Astrocyte of the hippocampus (primary cell): ENCODE measurements around the gene LONRF2.
"Not testable (repeated sequence)": the region's sequence is repeated elsewhere in the genome, so short reads cannot be mapped to it uniquely, and the experiment has no call there.

Experiments
- DNase-seq: peaks from one replicate; pipeline ENCODE4 v3.0.0; 2011; ENCODE audit warnings: low read depth, low spot score

The LONRF2 gene

GRCh38 chr2:100254646-100255210, 67.6 kb downstream of the LONRF2 start:
- DNase-seq = no peak

DNA sequence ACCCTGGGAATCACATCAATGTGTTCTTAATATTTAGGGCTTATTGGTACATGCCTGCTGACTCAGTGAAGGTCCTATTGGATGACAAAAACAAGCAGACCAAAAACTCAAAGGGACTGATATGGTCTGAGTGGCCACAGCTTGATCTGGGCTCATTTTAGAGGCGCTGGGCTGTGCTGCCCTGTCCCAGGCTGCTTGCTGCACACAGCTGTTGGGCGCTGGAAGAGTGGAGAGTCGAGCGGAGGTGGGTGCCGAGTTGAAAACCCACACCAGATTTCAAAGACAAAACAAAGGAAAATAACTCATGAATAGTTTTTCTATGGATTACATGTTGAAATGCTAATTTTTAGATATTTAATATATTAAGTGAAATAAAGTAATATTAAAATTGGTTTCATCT, 68.5 kb downstream of the LONRF2 start:
- no peak for DNase-seq

DNA sequence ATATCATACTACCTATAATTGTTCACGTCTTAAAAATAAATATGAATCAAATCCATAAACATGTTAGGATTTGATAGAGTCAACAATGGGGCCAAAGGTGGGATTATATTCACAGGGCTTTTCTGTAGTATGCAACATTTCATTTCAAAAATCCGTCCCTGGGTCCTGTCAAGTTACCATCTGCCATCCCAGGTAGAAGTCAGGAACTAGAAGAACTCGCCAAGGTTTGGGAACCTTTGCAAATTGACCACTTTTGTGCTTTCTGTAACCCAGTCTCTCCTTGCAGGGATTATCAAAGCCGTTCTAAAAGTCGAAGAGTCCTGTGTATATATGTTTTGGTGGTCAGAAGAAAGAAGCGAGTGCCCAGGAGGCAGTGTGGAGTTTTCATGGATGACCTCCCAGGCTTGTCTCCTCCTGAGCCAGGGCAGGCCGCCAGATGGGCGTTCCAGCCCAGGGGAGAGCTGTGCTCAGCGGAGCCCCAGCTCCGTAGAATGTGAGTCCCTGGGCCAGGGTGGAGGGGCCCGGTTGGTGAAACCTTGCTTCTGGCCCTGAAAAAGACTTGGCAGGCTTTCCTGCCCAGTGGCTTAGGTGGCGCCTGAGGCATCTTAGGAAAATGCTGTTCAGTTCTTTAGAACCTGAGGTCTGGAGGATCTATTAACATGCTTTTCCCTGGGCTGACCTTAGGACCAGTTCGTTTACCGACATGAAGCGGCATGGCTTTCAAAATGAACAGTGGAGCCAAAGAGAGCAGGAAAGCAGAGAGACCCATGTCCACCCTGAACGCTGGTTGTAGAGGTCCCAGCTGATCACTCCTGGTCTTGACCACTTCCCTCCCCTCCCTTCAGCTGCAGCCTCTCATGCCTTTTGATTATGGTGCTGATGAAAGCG, 69.2 kb downstream of the LONRF2 start:
- peak; percentile 55 for DNase-seq

GRCh38 chr2:100250645-100251044, 71.7 kb downstream of the LONRF2 start:
- no peak for DNase-seq

DNA sequence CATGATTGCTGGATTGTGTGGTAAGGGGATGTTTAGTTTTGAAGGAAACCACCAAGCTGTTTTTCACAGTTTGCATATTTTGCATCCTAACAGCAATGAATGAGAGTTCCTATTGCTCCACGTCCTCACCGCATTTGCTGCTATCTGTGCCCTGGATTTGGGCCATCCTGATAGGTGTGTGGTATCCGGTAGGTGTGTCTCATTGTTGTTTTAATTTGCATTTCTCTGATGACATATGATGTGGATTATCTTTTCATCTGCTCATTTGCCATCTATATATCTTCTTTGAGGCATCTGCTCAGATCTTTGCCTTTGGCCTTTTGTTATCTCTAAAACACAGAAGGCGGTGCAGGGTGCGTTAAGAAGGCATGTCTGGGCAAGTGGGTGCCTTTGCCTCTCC, 73.3 kb downstream of the LONRF2 start:
- no peak for DNase-seq

GRCh38 chr2:100248556-100248955, 73.7 kb downstream of the LONRF2 start:
- not testable (repeated sequence) for DNase-seq

DNA sequence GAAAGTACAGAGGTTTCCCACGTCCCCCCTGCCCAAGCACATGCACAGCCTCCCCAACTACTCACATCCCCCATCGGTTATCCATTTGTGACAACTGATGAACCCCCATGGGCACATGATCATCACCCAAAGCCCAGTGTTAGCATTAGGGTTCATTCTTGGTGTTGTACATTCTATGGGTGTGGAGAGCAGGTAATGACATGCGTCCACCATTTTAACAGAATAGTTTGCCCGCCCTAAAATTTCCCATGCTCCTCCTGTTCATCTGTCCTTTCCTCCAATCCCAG, 74.3 kb downstream of the LONRF2 start:
- DNase-seq = no peak

DNA sequence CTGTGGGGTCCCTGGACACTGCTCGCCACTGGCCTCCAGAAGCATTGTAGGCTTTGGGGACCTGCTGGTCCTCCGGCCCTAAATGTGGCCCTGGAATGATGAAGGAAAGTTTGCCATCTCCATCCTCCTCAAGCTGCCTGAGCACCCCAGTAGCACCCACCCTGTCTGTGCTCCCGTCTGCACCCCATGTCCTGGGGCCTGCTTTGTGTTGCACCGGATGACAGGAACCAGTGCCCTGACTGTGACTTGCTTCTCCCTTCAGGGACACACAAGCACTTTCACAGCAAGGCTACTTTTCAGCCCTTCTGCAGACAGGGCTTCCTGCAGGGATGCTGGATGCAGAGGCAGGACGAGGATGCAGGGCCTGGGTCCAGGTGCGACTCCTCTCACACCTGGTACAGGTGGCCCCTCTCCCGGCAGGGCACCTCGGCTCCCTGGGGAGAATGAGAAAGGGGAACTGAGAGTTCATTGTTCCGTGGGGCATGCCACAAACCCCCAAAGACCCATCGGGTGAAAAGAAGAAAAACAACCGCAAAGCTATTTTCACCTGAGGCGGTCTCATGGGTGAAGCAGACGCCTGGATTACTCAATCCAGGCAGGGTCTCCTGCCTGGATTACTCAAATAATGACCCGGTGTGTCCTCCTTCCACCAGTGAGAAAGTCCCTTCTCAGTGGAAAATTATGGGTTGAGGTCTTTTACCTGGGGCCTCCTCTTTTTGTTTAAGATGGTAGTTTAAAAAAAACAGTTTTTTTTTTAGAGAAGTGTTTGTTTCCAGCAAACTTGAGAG, 74.9 kb downstream of the LONRF2 start:
- no peak for DNase-seq

GRCh38 chr2:100246163-100247145, 75.8 kb downstream of the LONRF2 start:
- DNase-seq = no peak

DNA sequence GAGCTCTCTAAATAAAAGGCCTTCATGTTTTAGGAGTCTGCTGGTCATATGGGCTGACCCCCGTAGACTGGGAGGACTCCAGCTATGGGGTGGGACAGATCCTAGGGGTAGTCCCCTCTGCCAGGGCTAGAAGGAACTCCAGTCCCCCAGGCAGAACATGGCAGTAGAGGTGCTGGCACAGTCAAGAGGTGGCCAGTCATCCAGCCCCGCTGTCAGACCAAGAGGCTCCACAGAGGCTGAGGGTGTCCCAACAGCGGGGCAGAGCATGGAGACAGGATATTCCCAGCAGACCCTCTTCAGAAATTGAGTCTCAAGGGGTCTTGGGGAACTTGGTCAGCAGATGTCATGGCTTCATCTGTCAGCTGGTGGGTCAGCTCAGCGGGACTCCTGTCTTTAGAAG, 76.6 kb downstream of the LONRF2 start:
- no peak for DNase-seq

DNA sequence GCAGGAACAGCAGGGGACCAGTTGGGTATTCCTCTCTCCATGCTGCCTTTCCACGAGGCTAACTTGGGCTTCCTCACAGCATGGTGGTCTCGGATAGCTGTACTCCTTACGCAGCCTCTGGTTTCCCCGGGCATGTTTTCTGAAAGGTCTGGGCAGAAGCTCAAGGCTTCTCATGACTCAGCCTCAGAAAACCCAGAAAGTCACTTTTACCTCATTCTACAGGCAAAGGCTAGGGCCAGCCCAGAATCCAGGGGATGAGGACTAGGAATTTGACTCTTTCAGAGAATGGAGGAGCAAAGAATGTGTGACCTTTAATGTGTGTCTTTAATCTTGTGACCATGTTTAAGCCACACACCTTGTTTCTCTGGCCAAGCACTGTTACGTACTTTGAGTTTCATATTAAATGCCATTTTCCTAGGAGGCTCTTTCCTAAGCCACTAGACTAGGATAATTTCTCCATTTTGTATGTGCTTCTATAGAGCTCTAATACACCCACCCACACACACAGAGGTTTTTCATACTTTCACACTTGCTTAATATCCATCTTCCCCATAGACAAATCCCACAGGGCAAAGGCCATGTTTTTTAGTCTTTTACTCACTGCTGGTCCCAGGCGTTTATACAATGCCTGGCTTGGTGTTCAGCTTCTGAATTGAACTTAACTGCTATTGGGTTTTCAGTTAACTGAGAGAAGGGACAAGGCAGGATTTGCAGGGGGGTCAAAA, 77.3 kb downstream of the LONRF2 start:
- DNase-seq = peak; percentile 50

GRCh38 chr2:100243631-100244030, 78.7 kb downstream of the LONRF2 start:
- DNase-seq = no peak

GRCh38 chr2:100242891-100243619, 79.2 kb downstream of the LONRF2 start:
- DNase-seq = peak; percentile 81

DNA sequence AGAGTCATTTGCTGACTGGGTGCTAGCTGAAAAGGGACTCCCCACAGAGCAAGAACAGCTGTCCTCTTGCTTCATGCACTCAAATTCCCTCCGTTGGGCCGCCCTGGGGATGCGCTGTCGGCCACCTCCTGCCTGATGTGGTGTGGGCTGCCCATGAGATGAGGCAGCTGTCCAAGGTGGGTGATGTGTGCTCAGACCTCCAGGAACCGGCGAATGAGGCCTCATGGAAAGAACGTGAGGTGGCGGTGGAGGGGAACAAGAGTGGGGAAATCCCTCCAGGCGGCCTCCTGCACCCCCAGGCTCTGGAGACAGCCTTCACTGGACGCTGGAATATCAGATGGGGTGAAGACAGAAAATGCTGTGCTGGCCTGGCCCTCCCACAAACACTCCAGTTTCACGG, 79.8 kb downstream of the LONRF2 start:
- no peak for DNase-seq

DNA sequence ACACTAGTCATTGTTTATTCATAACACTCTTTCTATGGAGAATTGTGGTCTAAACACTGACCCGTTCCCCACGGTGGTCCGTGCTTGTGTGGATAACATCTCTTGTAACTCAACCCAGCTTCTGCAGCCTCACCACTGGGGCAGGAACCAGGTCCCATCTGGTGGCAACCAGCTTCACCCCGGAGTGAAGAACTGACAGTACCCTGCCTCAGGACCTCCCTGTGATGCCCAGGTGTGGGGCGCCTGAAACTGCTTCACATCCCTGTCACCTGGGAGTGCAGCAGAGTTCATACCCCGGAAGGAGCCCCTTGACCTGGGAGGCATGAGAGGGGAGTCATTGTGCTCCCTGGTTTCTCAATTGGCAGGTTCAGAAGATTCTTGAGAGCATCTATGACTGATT, 81.1 kb downstream of the LONRF2 start:
- no peak for DNase-seq

GRCh38 chr2:100240386-100240785, 81.9 kb downstream of the LONRF2 start:
- DNase-seq = no peak

DNA sequence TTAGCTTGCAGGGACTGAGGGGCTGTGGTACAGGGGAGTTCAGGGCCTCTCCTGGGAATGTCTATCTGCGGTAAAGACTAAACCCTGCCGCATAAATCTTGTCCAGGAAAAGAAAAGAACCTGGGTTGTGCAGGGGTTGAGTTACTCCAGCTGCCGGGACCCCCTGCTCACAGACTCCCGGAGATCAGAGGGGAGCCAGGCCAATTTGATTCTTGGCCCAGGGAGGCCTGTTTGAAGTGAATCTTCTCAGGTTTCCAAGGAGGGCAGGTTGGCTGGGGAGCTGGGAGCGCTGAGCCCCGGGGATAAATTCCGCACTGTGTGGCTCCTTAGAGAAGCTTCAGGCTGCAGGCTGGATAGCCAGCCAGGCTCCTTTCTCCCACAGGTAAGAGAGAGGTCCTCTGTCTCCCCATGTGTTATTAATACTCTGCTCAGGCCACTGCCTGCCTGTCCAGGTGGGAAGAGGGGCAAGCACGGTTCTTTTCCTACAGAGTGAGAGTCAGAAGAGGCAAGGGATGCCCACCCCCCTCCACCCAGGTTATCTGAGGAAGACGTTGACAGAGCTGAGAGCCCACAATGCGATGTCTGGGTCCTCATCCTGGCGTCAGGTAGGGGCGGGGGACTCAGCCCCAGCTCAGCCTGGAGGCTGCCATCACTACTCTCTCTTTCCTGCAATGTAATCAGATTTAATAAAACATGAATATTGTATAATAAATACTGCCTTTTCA, 82.7 kb downstream of the LONRF2 start:
- no peak for DNase-seq

- no peak for DNase-seq
Measured at GRCh38 chr2:100238471-100238870, 83.8 kb downstream of the LONRF2 start.

DNA sequence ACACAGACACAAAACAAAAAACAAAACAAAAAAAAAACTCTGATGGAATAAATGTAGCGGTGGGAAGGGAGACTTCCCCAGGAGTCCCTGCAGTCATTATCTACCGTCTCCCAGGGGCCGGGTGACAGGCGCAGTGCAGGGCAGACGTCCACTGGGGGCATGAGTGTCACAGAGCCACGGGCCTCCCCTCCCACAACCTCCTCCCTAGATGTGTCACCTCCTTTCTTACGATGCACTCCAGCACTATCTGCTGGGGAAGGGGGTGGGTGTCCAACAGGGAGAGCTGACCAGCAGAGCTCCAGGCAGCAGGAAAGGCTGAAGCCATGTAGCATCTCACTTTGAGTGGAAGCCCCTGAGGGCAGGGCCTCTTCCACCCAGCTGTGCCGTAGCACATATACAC, 84.5 kb downstream of the LONRF2 start:
- no peak for DNase-seq

GRCh38 chr2:100237163-100237562, 85.1 kb downstream of the LONRF2 start:
- no peak for DNase-seq
